DMS79 (cell line): ENCODE data around the gene GADD45B.
"Not testable (repeated sequence)": the region's sequence is repeated elsewhere in the genome, so short reads cannot be mapped to it uniquely, and the experiment has no call there.

ENCODE experiments used
- DNase-seq: peaks from one replicate; lab custom pipeline; 2025; lab: John Stamatoyannopoulos, UW

GADD45B gene

GRCh38 chr19:2488405-2488941 lies 12.5 kb downstream of the GADD45B start:
- no peak for DNase-seq

- no peak for DNase-seq
These were observed 13.2 kb downstream of the GADD45B start for GRCh38 chr19:2488942-2489731.

- DNase-seq = no peak
These were observed 14.7 kb downstream of the GADD45B start for GRCh38 chr19:2490659-2491058.

GRCh38 chr19:2491130-2491801 lies 15.3 kb downstream of the GADD45B start:
- peak; percentile 73 for DNase-seq

GRCh38 chr19:2492870-2493269 lies 16.9 kb downstream of the GADD45B start:
- no peak for DNase-seq

GRCh38 chr19:2493448-2493847 lies 17.5 kb downstream of the GADD45B start:
- not testable (repeated sequence) for DNase-seq

- no peak for DNase-seq
These were observed 18.1 kb downstream of the GADD45B start for GRCh38 chr19:2494084-2494446.

- DNase-seq = no peak
These were observed 18.7 kb downstream of the GADD45B start for GRCh38 chr19:2494447-2495129.

- no peak for DNase-seq
These were observed 19.3 kb downstream of the GADD45B start for GRCh38 chr19:2495130-2495641.

- no peak for DNase-seq
These were observed 19.9 kb downstream of the GADD45B start for GRCh38 chr19:2495651-2496316.

GRCh38 chr19:2497186-2497585 lies 21.3 kb downstream of the GADD45B start:
- DNase-seq = no peak

- no peak for DNase-seq
These were observed 24.2 kb downstream of the GADD45B start for GRCh38 chr19:2500156-2500555.

GRCh38 chr19:2500841-2501261 lies 24.9 kb downstream of the GADD45B start:
- no peak for DNase-seq

- DNase-seq = no peak
These were observed 27.7 kb downstream of the GADD45B start for GRCh38 chr19:2503521-2504109.

- DNase-seq = not testable (repeated sequence)
These were observed 30.7 kb downstream of the GADD45B start for GRCh38 chr19:2506656-2507055.

GRCh38 chr19:2507109-2507508 lies 31.2 kb downstream of the GADD45B start:
- peak; percentile 68 for DNase-seq

- DNase-seq = no peak
These were observed 33.2 kb downstream of the GADD45B start for GRCh38 chr19:2509096-2509495.

GRCh38 chr19:2511570-2511969 lies 35.6 kb downstream of the GADD45B start:
- DNase-seq = no peak

- DNase-seq = no peak
These were observed 36.1 kb downstream of the GADD45B start for GRCh38 chr19:2511991-2512390.

- no peak for DNase-seq
These were observed 36.9 kb downstream of the GADD45B start for GRCh38 chr19:2512523-2513431.
